Measurements from ENCODE around the gene AR. TPM values are rescaled to one million over a fixed set of nuclear protein-coding genes. Genes with fewer than 3 reads are reported as not detected.

The AR gene
- total and polyA plus RNA-seq, 9 of the 15 experiments (the other 6 are each of a cell fraction or from before 2014, with no cell fraction given) = 0.01 to 0.04 (median 0.01) TPM; not detected in 6

DNA sequence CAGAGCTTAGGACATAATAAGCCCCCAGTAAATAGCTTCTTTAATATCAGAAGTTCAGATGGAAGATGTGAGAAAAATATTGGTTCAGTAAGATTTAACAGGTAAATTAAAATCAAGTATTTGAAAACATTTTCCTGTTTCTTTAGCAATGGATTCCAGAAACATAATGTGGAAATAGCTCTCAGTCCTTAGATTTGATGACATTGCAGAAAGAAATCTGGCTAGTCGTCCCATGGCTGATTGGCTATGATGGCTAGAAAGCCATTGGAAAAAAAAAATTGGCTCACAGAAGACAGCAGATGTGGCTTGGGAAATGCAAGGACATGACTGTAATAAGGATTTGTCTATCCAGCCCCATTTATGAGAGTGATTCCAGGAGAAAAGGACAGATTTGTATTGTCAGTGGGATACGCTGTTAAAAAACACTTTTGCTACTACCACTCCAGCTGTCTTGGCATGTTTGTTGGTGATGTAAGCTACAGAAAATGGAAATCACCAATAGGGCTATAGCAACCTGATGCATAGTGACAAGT lies 78.3 kb downstream of the AR start:
- no TSS peak for BruUV-seq (replicated peaks)
- no peak for ATAC-seq
- CTCF ChIA-PET (ENCODE audit: low intra/inter-chr PET ratio) = no interaction called here

More for the DNA sequence above, 78.3 kb downstream of the AR start:
- in situ Hi-C loops (cut with MboI) = no loop called here
- no peak overlapping the region for H2AFZ ChIP-seq (ENCODE audit: low read depth, low read length)
- DNase-seq (ENCODE audit: extremely low read depth in 1 of 4, low spot score in 3 of 4) (no peak), FAIRE-seq (no peak)
- no peaks in the 10 kb centered on the region for H3K79me2 ChIP-seq (ENCODE audit: control insufficient read depth, insufficient read depth, low read length)
- intact Hi-C loops (cut with micrococcal nuclease) = no loop called here
- H4K20me1 ChIP-seq (replicated peaks; ENCODE audit: control insufficient read depth, insufficient read depth, low read length) = no peaks in the 10 kb centered on the region
- H3K9me3 ChIP-seq (replicated peaks; ENCODE audit: control insufficient read depth, insufficient read depth, low read depth, low read length) = no peaks in the 10 kb centered on the region
- TF ChIP-seq, protein P1, sequence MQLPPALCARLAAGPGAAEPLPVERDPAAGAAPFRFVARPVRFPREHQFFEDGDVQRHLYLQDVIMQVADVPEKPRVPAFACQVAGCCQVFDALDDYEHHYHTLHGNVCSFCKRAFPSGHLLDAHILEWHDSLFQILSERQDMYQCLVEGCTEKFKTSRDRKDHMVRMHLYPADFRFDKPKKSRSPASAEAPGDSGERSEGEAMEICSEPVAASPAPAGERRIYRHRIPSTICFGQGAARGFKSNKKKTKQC (CRISPR knock-in tag; IDR thresholded peaks at IDR 0.05) = no peak
- TF ChIP-seq RBM22 (IDR thresholded peaks at IDR 0.05; ENCODE audit: low read depth, low read length, poor library complexity, severe bottlenecking) (no peak), TBL1XR1 (IDR thresholded peaks at IDR 0.05; ENCODE audit: low read length in 2 of 2) (no peak)
- TF ChIP-seq, protein P2, sequence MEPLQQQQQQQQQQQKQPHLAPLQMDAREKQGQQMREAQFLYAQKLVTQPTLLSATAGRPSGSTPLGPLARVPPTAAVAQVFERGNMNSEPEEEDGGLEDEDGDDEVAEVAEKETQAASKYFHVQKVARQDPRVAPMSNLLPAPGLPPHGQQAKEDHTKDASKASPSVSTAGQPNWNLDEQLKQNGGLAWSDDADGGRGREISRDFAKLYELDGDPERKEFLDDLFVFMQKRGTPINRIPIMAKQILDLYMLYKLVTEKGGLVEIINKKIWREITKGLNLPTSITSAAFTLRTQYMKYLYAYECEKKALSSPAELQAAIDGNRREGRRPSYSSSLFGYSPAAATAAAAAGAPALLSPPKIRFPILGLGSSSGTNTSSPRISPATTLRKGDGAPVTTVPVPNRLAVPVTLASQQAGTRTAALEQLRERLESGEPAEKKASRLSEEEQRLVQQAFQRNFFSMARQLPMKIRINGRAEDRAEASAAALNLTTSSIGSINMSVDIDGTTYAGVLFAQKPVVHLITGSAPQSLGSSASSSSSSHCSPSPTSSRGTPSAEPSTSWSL (CRISPR knock-in tag; IDR thresholded peaks at IDR 0.05; ENCODE audit: borderline replicate concordance) = no peak
- H3K4me1 ChIP-seq (replicated peaks in 1 of 2; ENCODE audit: control insufficient read depth in 2 of 2, insufficient read depth in 2 of 2, low read length in 2 of 2) = no peaks in the 10 kb centered on the region
- H3K27ac ChIP-seq (ENCODE audit: extremely low read depth, low read depth, low read length) = no peak overlapping the region
- 0% methylated on average over 2 of the region's 2 CpGs for WGBS (ENCODE audit: insufficient coverage, low coverage, missing lambda C conversion rate)
- H3K27me3 ChIP-seq (ENCODE audit: control insufficient read depth in 2 of 2, insufficient read depth in 2 of 2, low read length in 2 of 2) = no peaks in the 10 kb centered on the region
- H3K9me1 ChIP-seq (ENCODE audit: control insufficient read depth, insufficient read depth, low read length) = no peaks in the 10 kb centered on the region
- POLR2A ChIA-PET = no interaction called here
- no peak overlapping the region for H3K4me2 ChIP-seq (ENCODE audit: insufficient read depth, low read length)
- no peak overlapping the region for H3K4me3 ChIP-seq
- H3K9ac ChIP-seq (ENCODE audit: insufficient read depth in 1 of 2, low read depth in 2 of 2, low read length in 2 of 2) = no peak overlapping the region
- H3K36me3 ChIP-seq (ENCODE audit: control insufficient read depth, insufficient read depth, low read length) = no peaks in the 10 kb centered on the region

Data from K562 (cell line).